HepG2 (cell line): Measurements from ENCODE around the gene CBY2. TPM values are rescaled to one million over a fixed set of nuclear protein-coding genes. Genes with fewer than 3 reads are reported as not detected.

ENCODE experiments used
- ATAC-seq: fragments of 200-7000 bp; cut with Tn5 transposase; 3 replicates; pipeline ENCODE4 v1.9.1; 2020; ENCODE audit warnings: mild to moderate bottlenecking, moderate library complexity
- BruUV-seq: library from RNA; stranded (reverse); fragments of 400-500 nt; replicated peaks from 2 replicates; lab custom pipeline; 2021; lab: Mats Ljungman, UMichigan
- CTCF ChIA-PET: fragments of 300-600 bp; formaldehyde crosslinking; extraction: SDS; loops from one replicate; lab custom pipeline; 2021; ENCODE audit warnings: low total read pairs, inconsistent platforms, low intra/inter-chr PET ratio; lab: Yijun Ruan, JAX
- POLR2A ChIA-PET: fragments of 350-600 bp; sonication (Branson Sonifier 250); formaldehyde crosslinking; loops from one replicate; lab custom pipeline; 2020; ENCODE audit warnings: antibody characterized with exemption, inconsistent platforms; lab: Yijun Ruan, JAX
- DNase-seq: peaks from one replicate; pipeline ENCODE4 v3.0.0-alpha.2; 2015; ENCODE audit warnings: low spot score
- FAIRE-seq: peaks from 3 replicates; lab custom pipeline; 2011; peaks lifted over from hg19 to GRCh38; lab: Jason Lieb, UNC
- H2AFZ ChIP-seq: one replicate; pipeline ENCODE4 v1.6.1; 2011; ENCODE audit warnings: low read length, inconsistent platforms
- H3K27ac ChIP-seq: fragments of 300-600 bp; 3 replicates; pipeline ENCODE4 v1.8.0; 2011; ENCODE audit warnings: mixed run types, mild to moderate bottlenecking, mixed read lengths, low read length, inconsistent platforms; ENCODE audit not compliant: insufficient read depth; ENCODE audit errors: extremely low read length
- H3K27me3 ChIP-seq, 2 experiments: fragments of 200-600 bp in 1 of 2; 2 replicates in 1 of 2; 3 replicates in 1 of 2; pipeline versions ENCODE4 v1.6.0 to v1.8.0; 2011; ENCODE audit warnings: low read length in 2 of 2, mild to moderate bottlenecking in 2 of 2, moderate library complexity in 2 of 2, inconsistent platforms in 1 of 2; ENCODE audit not compliant: insufficient read depth in 2 of 2, control insufficient read depth in 1 of 2
- H3K36me3 ChIP-seq, 2 experiments: fragments of 200-600 bp in 1 of 2; replicated peaks in 1 of 2; 2 replicates in 1 of 2; 3 replicates in 1 of 2; pipeline versions ENCODE4 v1.5.1 to v1.8.0; 2011; ENCODE audit warnings: low read length in 2 of 2, inconsistent platforms in 1 of 2; ENCODE audit not compliant: insufficient read depth in 2 of 2, control insufficient read depth in 1 of 2
- H3K4me1 ChIP-seq: 2 replicates; pipeline ENCODE4 v1.5.1; 2012; ENCODE audit warnings: low read length, inconsistent platforms; ENCODE audit not compliant: insufficient read depth
- H3K4me2 ChIP-seq: 2 replicates; pipeline ENCODE4 v1.6.0; 2011; ENCODE audit warnings: low read depth, low read length, inconsistent platforms
- H3K4me3 ChIP-seq, 3 experiments: fragments of 200-600 bp in 1 of 3; sonication (generic), shearing (Covaris generic) in 1 of 3; replicated peaks in 1 of 3; 2 replicates each; pipeline ENCODE4 v1.5.1; 2011 to 2016; ENCODE audit warnings: low read length in 3 of 3, inconsistent platforms in 2 of 3, low read depth in 2 of 3, mild to moderate bottlenecking in 2 of 3, control low read depth in 1 of 3, mixed read lengths in 1 of 3; ENCODE audit not compliant: insufficient read depth in 1 of 3
- H3K79me2 ChIP-seq: one replicate; pipeline ENCODE4 v1.6.1; 2011; ENCODE audit warnings: low read length, inconsistent platforms; ENCODE audit not compliant: insufficient read depth
- H3K9ac ChIP-seq: 2 replicates; pipeline ENCODE4 v1.6.0; 2011; ENCODE audit warnings: mild to moderate bottlenecking, low read depth, low read length, inconsistent platforms; ENCODE audit not compliant: insufficient read depth
- H3K9me3 ChIP-seq: 2 replicates; pipeline ENCODE4 v1.5.1; 2012; ENCODE audit warnings: mild to moderate bottlenecking, low read length
- H4K20me1 ChIP-seq: 2 replicates; pipeline ENCODE4 v1.6.0; 2011; ENCODE audit warnings: inconsistent platforms, mild to moderate bottlenecking, low read length, moderate library complexity; ENCODE audit not compliant: insufficient read depth
- AGO2 ChIP-seq: fragments of 200-400 bp; formaldehyde crosslinking; optimal IDR thresholded peaks from 2 replicates; pipeline ENCODE3; 2017; ENCODE audit warnings: mild to moderate bottlenecking, low read depth, low read length, moderate library complexity
- BORCS8-MEF2B ChIP-seq: sonication (generic); formaldehyde crosslinking; IDR thresholded peaks from 2 replicates; pipeline ENCODE4 v1.8.0; 2022; ENCODE audit warnings: mild to moderate bottlenecking, missing genetic modification reagents
- HIVEP1 ChIP-seq: sonication (generic); formaldehyde crosslinking; IDR thresholded peaks from 2 replicates; pipeline ENCODE4 v1.4.0; 2020; ENCODE audit warnings: mild to moderate bottlenecking, missing genetic modification reagents
- HNRNPK ChIP-seq: fragments of 200-400 bp; formaldehyde crosslinking; IDR thresholded peaks from 2 replicates; pipeline ENCODE4 v1.6.1; 2018; ENCODE audit warnings: low read length, low read depth, moderate library complexity, mild to moderate bottlenecking; ENCODE audit not compliant: poor library complexity, severe bottlenecking
- REL ChIP-seq: sonication (generic); formaldehyde crosslinking; conservative IDR thresholded peaks from 2 replicates; pipeline ENCODE4 v1.8.0; 2022; ENCODE audit warnings: mild to moderate bottlenecking, missing genetic modification reagents, moderate library complexity
- YEATS2 ChIP-seq: sonication (generic); formaldehyde crosslinking; IDR thresholded peaks from 2 replicates; pipeline ENCODE4 v1.4.0; 2020; ENCODE audit warnings: missing genetic modification reagents, borderline replicate concordance
- ZBTB2 ChIP-seq: sonication (generic); formaldehyde crosslinking; IDR thresholded peaks from 2 replicates; pipeline ENCODE4 v1.8.0; 2022; ENCODE audit warnings: low read depth, missing genetic modification reagents
- ZFYVE20 ChIP-seq: sonication (generic); formaldehyde crosslinking; IDR thresholded peaks from 2 replicates; pipeline ENCODE4 v1.8.0; 2023; ENCODE audit warnings: low read depth, mild to moderate bottlenecking, moderate library complexity, missing genetic modification reagents, borderline replicate concordance
- ZNF383 ChIP-seq: sonication (generic); formaldehyde crosslinking; IDR thresholded peaks from 2 replicates; pipeline ENCODE4 v1.4.0; 2020; ENCODE audit warnings: missing genetic modification reagents, mild to moderate bottlenecking, borderline replicate concordance
- ZNF430 ChIP-seq: sonication (generic); formaldehyde crosslinking; IDR thresholded peaks from 2 replicates; pipeline ENCODE4 v1.9.0; 2021; ENCODE audit warnings: mild to moderate bottlenecking, missing genetic modification reagents
- WGBS: methylation state at CpG from one replicate; pipeline ENCODE4 v1.1.6; 2017; ENCODE audit warnings: low lambda C conversion rate; 5-methylcytosine and 5-hydroxymethylcytosine counted together
- in situ Hi-C: cut with HindIII; loops from 2 replicates; pipeline ENCODE4 v1.10.0; 2017; ENCODE audit warnings: low pct_unique_long_range_greater_than_20kb; ENCODE audit not compliant: extremely low pct_ligation_motif_present
- intact Hi-C: fragments of 100-400 bp; cut with micrococcal nuclease; formaldehyde crosslinking; loops from one replicate; pipeline ENCODE4 v1.10.0; 2022; ENCODE audit not compliant: unreplicated experiment
- polyA plus RNA-seq, 8 experiments: library from polyadenylated mRNA; depleted of rRNA in 3 of 8; stranded (reverse) in 7 of 8; unstranded in 1 of 8; fragments of >200 nt; fragmentation: Illumina TruSeq in 4 of 8; extraction: Trizol in 4 of 8; gene quantifications; 2 replicates each; pipeline versions ENCODE4 v1.2.1 to v1.2.3, GENCODE V29; 2011 to 2016; ENCODE audit warnings: low read depth in 4 of 8, missing spikeins in 1 of 8, mixed read lengths in 1 of 8; ENCODE audit not compliant: insufficient read depth in 1 of 8
- total RNA-seq, 5 experiments: library from RNA; depleted of rRNA; stranded (reverse); fragments of >200 nt; fragmentation: Illumina TruSeq; extraction: Trizol; gene quantifications; 2 replicates each; pipeline ENCODE4 v1.2.3, GENCODE V29; 2016; ENCODE audit warnings: low read depth in 1 of 5

The CBY2 gene
- total and polyA plus RNA-seq, 2 of the 13 experiments (the other 11 are each of a cell fraction or from before 2014, with no cell fraction given): not detected

- 0% methylated on average over 3 of the region's 5 CpGs for WGBS
These were observed 47.3 kb upstream of the CBY2 start for GRCh38 chr13:45654633-45655349.

More at GRCh38 chr13:45654633-45655349, 47.3 kb upstream of the CBY2 start:
- no peaks in the 10 kb centered on the region for H4K20me1 ChIP-seq
- CTCF ChIA-PET: no interaction called here
- intact Hi-C loops (no loop called here), in situ Hi-C loops (no loop called here)
- no peaks in the 10 kb centered on the region for H3K27me3 ChIP-seq
- H3K79me2 ChIP-seq: no peaks in the 10 kb centered on the region
- H3K4me1 ChIP-seq: no peaks in the 10 kb centered on the region
- POLR2A ChIA-PET: no interaction called here
- H3K4me2 ChIP-seq: no peak overlapping the region
- no peaks in the 10 kb centered on the region for H3K36me3 ChIP-seq
- no peak overlapping the region for H3K4me3 ChIP-seq
- TF ChIP-seq ZNF383 (CRISPR knock-in tag): no peak
- no peak for TF ChIP-seq BORCS8-MEF2B (CRISPR knock-in tag)
- TF ChIP-seq YEATS2 (CRISPR knock-in tag): no peak
- no peak for TF ChIP-seq ZNF430 (CRISPR knock-in tag)
- no peak for TF ChIP-seq ZFYVE20
- no peak for TF ChIP-seq HIVEP1 (CRISPR knock-in tag)
- no peak for TF ChIP-seq REL (CRISPR knock-in tag)
- no peak for TF ChIP-seq HNRNPK
- TF ChIP-seq AGO2: no peak
- no peak for TF ChIP-seq ZBTB2
- BruUV-seq: no TSS peak
- no peak for FAIRE-seq
- H3K9me3 ChIP-seq: no peaks in the 10 kb centered on the region
- no peak overlapping the region for H2AFZ ChIP-seq
- no peak overlapping the region for H3K9ac ChIP-seq
- ATAC-seq: no peak
- DNase-seq: no peak
- no peak overlapping the region for H3K27ac ChIP-seq
